Endothelial cell of umbilical vein (primary cell): ENCODE results near the gene UBE2E1. TPM values are rescaled to one million over a fixed set of nuclear protein-coding genes. Genes with fewer than 3 reads are reported as not detected.

Source experiments
- BruUV-seq: library from RNA; stranded (reverse); fragments of 400-500 nt; replicated peaks from 2 replicates; lab custom pipeline; 2021; lab: Mats Ljungman, UMichigan
- CTCF ChIA-PET: fragments of 300-600, 350-600 bp; sonication (Branson Sonifier 250); formaldehyde crosslinking; loops from one replicate; lab custom pipeline; 2021; ENCODE audit warnings: antibody characterized with exemption, inconsistent platforms; lab: Charles Lee
- POLR2A ChIA-PET: fragments of 300-600, 350-600 bp; sonication (Branson Sonifier 250); formaldehyde crosslinking; loops from one replicate; lab custom pipeline; 2021; ENCODE audit warnings: antibody characterized with exemption, inconsistent platforms; lab: Charles Lee
- DNase-seq: peaks from one replicate; pipeline ENCODE4 v3.0.0-alpha.2; 2011; ENCODE audit warnings: low read depth, low spot score
- FAIRE-seq: peaks from 2 replicates; lab custom pipeline; 2011; peaks lifted over from hg19 to GRCh38; lab: Jason Lieb, UNC
- H2AFZ ChIP-seq: 2 replicates; pipeline ENCODE4 v1.6.0; 2012; ENCODE audit warnings: low read depth, low read length, control low read depth, inconsistent platforms
- H3K27ac ChIP-seq: 2 replicates; pipeline ENCODE4 v1.5.1; 2011; ENCODE audit warnings: low read depth, mild to moderate bottlenecking, control low read depth, low read length, moderate library complexity; ENCODE audit not compliant: insufficient read depth
- H3K27me3 ChIP-seq, 2 experiments: 2 replicates each; pipeline versions ENCODE4 v1.6.0 to v1.6.1; 2011; ENCODE audit warnings: low read length in 2 of 2, mixed read lengths in 1 of 2; ENCODE audit not compliant: control insufficient read depth in 2 of 2, insufficient read depth in 2 of 2
- H3K36me3 ChIP-seq, 2 experiments: 2 replicates in 1 of 2; 3 replicates in 1 of 2; pipeline ENCODE4 v1.5.1; 2011; ENCODE audit warnings: low read length in 2 of 2, mild to moderate bottlenecking in 1 of 2, moderate library complexity in 1 of 2; ENCODE audit not compliant: control insufficient read depth in 2 of 2, insufficient read depth in 2 of 2; ENCODE audit errors: extremely low read depth in 1 of 2
- H3K4me1 ChIP-seq: 3 replicates; pipeline ENCODE4 v1.5.1; 2011; ENCODE audit warnings: mild to moderate bottlenecking, low read length; ENCODE audit not compliant: control insufficient read depth, insufficient read depth; ENCODE audit errors: extremely low read depth
- H3K4me2 ChIP-seq: 2 replicates; pipeline ENCODE4 v1.6.1; 2011; ENCODE audit warnings: low read length, control low read depth, mixed read lengths; ENCODE audit not compliant: insufficient read depth
- H3K4me3 ChIP-seq, 3 experiments: fragments of 200-600 bp in 1 of 3; sonication (generic), shearing (Covaris generic) in 1 of 3; replicated peaks in 1 of 3; 2 replicates each; pipeline ENCODE4 v1.5.1; 2011 to 2016; ENCODE audit warnings: control low read depth in 3 of 3, low read length in 3 of 3, mild to moderate bottlenecking in 2 of 3, inconsistent platforms in 1 of 3, low read depth in 1 of 3, moderate library complexity in 1 of 3; ENCODE audit not compliant: insufficient read depth in 1 of 3
- H3K79me2 ChIP-seq: 2 replicates; pipeline ENCODE4 v1.6.0; 2012; ENCODE audit warnings: low read length, inconsistent platforms; ENCODE audit not compliant: control insufficient read depth, insufficient read depth
- H3K9ac ChIP-seq: replicated peaks from 2 replicates; pipeline ENCODE3; 2011; ENCODE audit warnings: low read length, control low read depth; ENCODE audit not compliant: insufficient read depth; ENCODE audit errors: extremely low read depth
- H3K9me1 ChIP-seq: replicated peaks from 3 replicates; pipeline ENCODE4 v1.6.0; 2011; ENCODE audit warnings: mild to moderate bottlenecking, low read length; ENCODE audit not compliant: control insufficient read depth, insufficient read depth; ENCODE audit errors: extremely low read depth
- H3K9me3 ChIP-seq: replicated peaks from 2 replicates; pipeline ENCODE4 v1.5.1; 2012; ENCODE audit warnings: low read length, inconsistent platforms; ENCODE audit not compliant: control insufficient read depth, insufficient read depth
- H4K20me1 ChIP-seq: replicated peaks from 2 replicates; pipeline ENCODE3; 2011; ENCODE audit warnings: mild to moderate bottlenecking, low read length; ENCODE audit not compliant: control insufficient read depth, insufficient read depth; ENCODE audit errors: extremely low read depth
- CTCF ChIP-seq, 2 donors: IDR thresholded peaks; 1 replicate in 1 of 2; 2 replicates in 1 of 2; pipeline ENCODE4 v1.5.1; 2011; ENCODE audit warnings: low read length in 2 of 2, mild to moderate bottlenecking in 2 of 2, moderate library complexity in 2 of 2, control low read depth in 1 of 2, inconsistent platforms in 1 of 2, low read depth in 1 of 2; ENCODE audit not compliant: insufficient read depth in 1 of 2; ENCODE audit errors: extremely low read depth in 1 of 2
- EZH2 ChIP-seq: IDR thresholded peaks from 2 replicates; pipeline ENCODE4 v1.6.1; 2012; ENCODE audit warnings: borderline replicate concordance, low read depth, mild to moderate bottlenecking, moderate library complexity, low read length, inconsistent platforms; ENCODE audit not compliant: severe bottlenecking
- FOS ChIP-seq: IDR thresholded peaks from 2 replicates; pipeline ENCODE4 v1.6.1; 2011; ENCODE audit warnings: mild to moderate bottlenecking, low read length, moderate library complexity, borderline replicate concordance; ENCODE audit not compliant: insufficient read depth
- GATA2 ChIP-seq: IDR thresholded peaks from 2 replicates; pipeline ENCODE4 v1.7.0; 2011; ENCODE audit warnings: low read depth, mild to moderate bottlenecking, moderate library complexity, mixed read lengths, low read length; ENCODE audit not compliant: insufficient read length, insufficient read depth
- JUN ChIP-seq: IDR thresholded peaks from 2 replicates; pipeline ENCODE4 v1.6.1; 2011; ENCODE audit warnings: borderline replicate concordance, low read depth; ENCODE audit not compliant: insufficient read length, insufficient read depth
- MAX ChIP-seq: IDR thresholded peaks from 2 replicates; pipeline ENCODE4 v1.6.1; 2011; ENCODE audit not compliant: insufficient read depth, insufficient read length
- MYC ChIP-seq: IDR thresholded peaks from one replicate; pipeline ENCODE4 v1.6.1; 2011; ENCODE audit warnings: mild to moderate bottlenecking, low read depth, low read length
- POLR2A ChIP-seq: IDR thresholded peaks from 2 replicates; pipeline ENCODE4 v1.6.1; 2012; ENCODE audit warnings: low read depth, mild to moderate bottlenecking, control low read depth, low read length
- POLR2AphosphoS5 ChIP-seq: IDR thresholded peaks from 2 replicates; pipeline ENCODE4 v1.6.1; 2012; ENCODE audit warnings: low read depth, mild to moderate bottlenecking, control low read depth, low read length, moderate library complexity; ENCODE audit not compliant: insufficient read depth
- dilution Hi-C: fragments of 300-500 bp; cut with MboI; formaldehyde crosslinking; loops from one replicate; pipeline ENCODE4 v1.15.0; 2019; ENCODE audit warnings: low sequenced_read_pairs; ENCODE audit not compliant: extremely low pct_ligation_motif_present
- intact Hi-C: fragments of 100-400 bp; cut with micrococcal nuclease; formaldehyde crosslinking; loops from one replicate; pipeline ENCODE4 v1.10.0; 2022
- polyA plus RNA-seq, 4 experiments: library from polyadenylated mRNA; depleted of rRNA in 3 of 4; stranded (reverse) in 3 of 4; unstranded in 1 of 4; fragments of >200 nt; gene quantifications; 2 replicates each; pipeline versions ENCODE4 v1.2.1 to v1.2.3, GENCODE V29; 2011 to 2012; ENCODE audit warnings: missing spikeins in 1 of 4
- total RNA-seq: library from RNA; stranded (reverse); gene quantifications from 2 replicates; pipeline ENCODE4 v1.2.3, GENCODE V29; 2021

Gene UBE2E1
- total and polyA plus RNA-seq, 2 donors (not counting 3 experiments of a cell fraction or from before 2014, with no cell fraction given), result 72.7 to 114 TPM

GRCh38 chr3:23921052-23921511 is 115.3 kb downstream of the UBE2E1 start:
- BruUV-seq, result no TSS peak
- FAIRE-seq, result no peak
- H3K27ac ChIP-seq, result no peak overlapping the region
- DNase-seq, result no peak
- no peak for TF ChIP-seq JUN
- TF ChIP-seq POLR2A, result peak; percentile 67
- TF ChIP-seq POLR2AphosphoS5, result peak; percentile 76
- H3K9me1 ChIP-seq, result no peaks in the 10 kb centered on the region
- ChIA-PET CTCF (interaction anchor here (0.9 to 1.4 kb wide), 2 partner anchors 33 to 1357 kb away, joined by 3 read pairs; no protein-coding TSS in a partner anchor), POLR2A (interaction anchor here (0.6 to 1.9 kb wide), 6 partner anchors 9 to 984 kb away, joined by 3 to 9 read pairs (median 4); no protein-coding TSS in a partner anchor)
- no peak overlapping the region for H3K4me3 ChIP-seq
- no peaks in the 10 kb centered on the region for H3K9me3 ChIP-seq
- dilution Hi-C loops (no loop called here), intact Hi-C loops (no loop called here)
- H3K36me3 ChIP-seq, result peaks cover 9 to 11% of the 10 kb centered on the region in 2 experiments
- H3K4me1 ChIP-seq, result peaks cover 12% of the 10 kb centered on the region
- peaks cover 23% of the 10 kb centered on the region for H3K79me2 ChIP-seq
- H2AFZ ChIP-seq, result no peak overlapping the region
- no peaks in the 10 kb centered on the region for H3K27me3 ChIP-seq
- H4K20me1 ChIP-seq, result peaks cover 7% of the 10 kb centered on the region
- H3K9ac ChIP-seq, result no peak overlapping the region
- no peak overlapping the region for H3K4me2 ChIP-seq

GRCh38 chr3:23923786-23924185 is 118.0 kb downstream of the UBE2E1 start:
- ChIA-PET CTCF (interaction anchor here (1.2 to 2.9 kb wide), 5 partner anchors 17 to 35 kb away, joined by 3 to 12 read pairs (median 4); no protein-coding TSS in a partner anchor), POLR2A (interaction anchor here (1.4 kb wide), 1 partner anchor 15 kb away, joined by 4 read pairs; no protein-coding TSS in a partner anchor)
- no peaks in the 10 kb centered on the region for H3K9me1 ChIP-seq
- BruUV-seq, result no TSS peak
- FAIRE-seq, result peak; percentile 52
- TF ChIP-seq CTCF (IDR thresholded peaks at IDR 0.05; ENCODE audit: extremely low read depth in 1 of 2, insufficient read depth in 1 of 2, low read depth in 1 of 2, low read length in 2 of 2) (no peak), JUN (no peak), MYC (no peak), POLR2AphosphoS5 (no peak), GATA2 (no peak), EZH2 (no peak), POLR2A (no peak), MAX (no peak), FOS (no peak)
- no peak overlapping the region for H2AFZ ChIP-seq
- peaks cover 5 to 8% of the 10 kb centered on the region in 2 experiments for H3K36me3 ChIP-seq
- peaks cover 5% of the 10 kb centered on the region for H3K79me2 ChIP-seq
- DNase-seq, result peak; percentile 84
- H3K4me1 ChIP-seq, result peaks cover 4% of the 10 kb centered on the region
- intact Hi-C loops, result no loop called here
- no peaks in the 10 kb centered on the region for H3K9me3 ChIP-seq
- H3K27ac ChIP-seq, result no peak overlapping the region
- H4K20me1 ChIP-seq, result no peaks in the 10 kb centered on the region
- no peak overlapping the region for H3K9ac ChIP-seq
- H3K27me3 ChIP-seq, result no peaks in the 10 kb centered on the region
- dilution Hi-C loops, result no loop called here
- no peak overlapping the region for H3K4me2 ChIP-seq
- H3K4me3 ChIP-seq, result no peak overlapping the region
